Suppressor macrophage treated with lipopolysaccharide for 1 hour (primary cell): ENCODE results near the gene SFSWAP.

Source experiments
- DNase-seq, 3 donors: peaks; one replicate each; pipeline ENCODE4 v3.0.0-alpha.2; 2020 to 2022

Gene SFSWAP

GRCh38 chr12:131841547-131841946 lies 130.7 kb downstream of the SFSWAP start:
- no peak for DNase-seq

- DNase-seq = no peak
These were observed 131.3 kb downstream of the SFSWAP start for GRCh38 chr12:131842169-131842568.

- DNase-seq = no peak
These were observed 132.6 kb downstream of the SFSWAP start for GRCh38 chr12:131843527-131843926.

- no peak for DNase-seq
These were observed 133.2 kb downstream of the SFSWAP start for GRCh38 chr12:131844140-131844539.

- DNase-seq = no peak
These were observed 133.8 kb downstream of the SFSWAP start for GRCh38 chr12:131844656-131845055.

GRCh38 chr12:131845121-131845520 lies 134.2 kb downstream of the SFSWAP start:
- no peak for DNase-seq

- no peak for DNase-seq
These were observed 136.6 kb downstream of the SFSWAP start for GRCh38 chr12:131847456-131847855.

GRCh38 chr12:131848753-131849152 lies 137.9 kb downstream of the SFSWAP start:
- no peak for DNase-seq
